Liver (tissue), 9 donors: ENCODE data around the gene GALNT16. TPM values are rescaled to one million over a fixed set of nuclear protein-coding genes. Genes with fewer than 3 reads are reported as not detected.

Source experiments
- DNase-seq: peaks from one replicate; pipeline ENCODE4 v3.0.0-alpha.2; 2017; ENCODE audit warnings: low spot score
- H3K27ac ChIP-seq, 2 donors: one replicate each; pipeline ENCODE4 v1.7.0; 2013; ENCODE audit warnings: inconsistent platforms in 2 of 2, low read length in 2 of 2, control low read depth in 1 of 2, low read depth in 1 of 2, mild to moderate bottlenecking in 1 of 2
- H3K27me3 ChIP-seq, 4 donors: one replicate each; pipeline versions ENCODE4 v1.6.1 to v1.7.0; 2013; ENCODE audit warnings: low read length in 3 of 4, inconsistent platforms in 1 of 4, mild to moderate bottlenecking in 1 of 4, moderate library complexity in 1 of 4; ENCODE audit not compliant: control insufficient read depth in 4 of 4, insufficient read depth in 4 of 4
- H3K36me3 ChIP-seq, 4 donors: one replicate each; pipeline versions ENCODE4 v1.6.1 to v1.7.0; 2013; ENCODE audit warnings: low read length in 3 of 4, mild to moderate bottlenecking in 3 of 4, low read depth in 1 of 4, moderate library complexity in 1 of 4; ENCODE audit not compliant: control insufficient read depth in 4 of 4, insufficient read depth in 3 of 4
- H3K4me1 ChIP-seq, 4 donors: one replicate each; pipeline versions ENCODE4 v1.6.1 to v1.7.0; 2013; ENCODE audit warnings: low read length in 3 of 4, mild to moderate bottlenecking in 3 of 4, moderate library complexity in 1 of 4; ENCODE audit not compliant: control insufficient read depth in 4 of 4, insufficient read depth in 4 of 4
- H3K4me3 ChIP-seq, 3 donors: one replicate each; pipeline versions ENCODE4 v1.6.1 to v1.7.0; 2013; ENCODE audit warnings: low read length in 3 of 3, control low read depth in 1 of 3, low read depth in 1 of 3, mild to moderate bottlenecking in 1 of 3
- H3K9ac ChIP-seq, 2 donors: one replicate each; pipeline ENCODE4 v1.7.0; 2013; ENCODE audit warnings: low read length in 2 of 2, mild to moderate bottlenecking in 2 of 2, moderate library complexity in 2 of 2, control low read depth in 1 of 2, low read depth in 1 of 2
- H3K9me3 ChIP-seq, 4 donors: one replicate each; pipeline versions ENCODE4 v1.6.1 to v1.7.0; 2013; ENCODE audit warnings: low read length in 3 of 4; ENCODE audit not compliant: control insufficient read depth in 4 of 4
- ATF3 ChIP-seq: IDR thresholded peaks from 2 replicates; pipeline ENCODE4 v1.6.1; 2016; ENCODE audit warnings: antibody characterized with exemption
- CTCF ChIP-seq: fragments of 150-350 bp; IDR thresholded peaks from 2 replicates; pipeline ENCODE4 v1.5.1; 2017; ENCODE audit warnings: improper control_type of control experiment, low read depth, low read length; ENCODE audit not compliant: missing input control
- FOXA2 ChIP-seq: IDR thresholded peaks from 2 replicates; pipeline ENCODE4 v1.6.1; 2016; ENCODE audit warnings: antibody characterized with exemption
- GABPA ChIP-seq, 2 donors: IDR thresholded peaks in 1 of 2; conservative IDR thresholded peaks in 1 of 2; 2 replicates each; pipeline ENCODE4 v1.6.1; 2016; ENCODE audit warnings: antibody characterized with exemption in 2 of 2, mild to moderate bottlenecking in 1 of 2, moderate library complexity in 1 of 2
- HNF4A ChIP-seq, 2 donors: conservative IDR thresholded peaks; 2 replicates each; pipeline ENCODE4 v1.6.1; 2016; ENCODE audit warnings: antibody characterized with exemption in 2 of 2, mild to moderate bottlenecking in 2 of 2
- HNF4G ChIP-seq: IDR thresholded peaks from 2 replicates; pipeline ENCODE4 v1.6.1; 2016; ENCODE audit warnings: antibody characterized with exemption
- NR2F2 ChIP-seq: IDR thresholded peaks from 2 replicates; pipeline ENCODE4 v1.6.1; 2016; ENCODE audit warnings: antibody characterized with exemption
- RAD21 ChIP-seq, 2 donors: IDR thresholded peaks; 2 replicates each; pipeline ENCODE4 v1.6.1; 2016; ENCODE audit warnings: antibody characterized with exemption in 2 of 2, mild to moderate bottlenecking in 2 of 2
- SP1 ChIP-seq: IDR thresholded peaks from 2 replicates; pipeline ENCODE4 v1.6.1; 2018; ENCODE audit warnings: antibody characterized with exemption, mild to moderate bottlenecking
- YY1 ChIP-seq: IDR thresholded peaks from 2 replicates; pipeline ENCODE4 v1.6.1; 2016; ENCODE audit warnings: antibody characterized with exemption, mild to moderate bottlenecking
- WGBS: extraction: QIAGEN DNeasy Blood & Tissue Kit; methylation state at CpG from one replicate; pipeline ENCODE4 v1.1.7; 2013; 5-methylcytosine and 5-hydroxymethylcytosine counted together
- polyA plus RNA-seq, 2 donors: library from polyadenylated mRNA; stranded (reverse) in 1 of 2; unstranded in 1 of 2; fragments of 200-250 nt in 1 of 2; fragments of >200 nt in 1 of 2; fragmentation: Nextera tagmentation in 1 of 2; extraction: Ambion mirVana in 1 of 2; gene quantifications; one replicate each; pipeline versions ENCODE4 v1.2.1 to v1.2.3, GENCODE V29; 2013 to 2015
- total RNA-seq, 2 donors: library from RNA; depleted of rRNA; stranded (reverse); fragments of >200 nt; gene quantifications; one replicate each; pipeline ENCODE4 v1.2.3, GENCODE V29; 2014
- TF ChIP-seq, protein P1 (sequence below): IDR thresholded peaks from 2 replicates; pipeline ENCODE4 v1.6.1; 2016; ENCODE audit warnings: antibody characterized with exemption
- TF ChIP-seq, protein P2 (sequence below): IDR thresholded peaks from 2 replicates; pipeline ENCODE4 v1.6.1; 2016; ENCODE audit warnings: antibody characterized with exemption
- donor health status: healthy.
- donor health status: healthy.
- donor health status: healthy.
- donor health status: healthy.
- donor health status: healthy.

The GALNT16 gene
- total and polyA plus RNA-seq, 4 donors = 0.25 to 1.2 (median 0.71) TPM

DNA sequence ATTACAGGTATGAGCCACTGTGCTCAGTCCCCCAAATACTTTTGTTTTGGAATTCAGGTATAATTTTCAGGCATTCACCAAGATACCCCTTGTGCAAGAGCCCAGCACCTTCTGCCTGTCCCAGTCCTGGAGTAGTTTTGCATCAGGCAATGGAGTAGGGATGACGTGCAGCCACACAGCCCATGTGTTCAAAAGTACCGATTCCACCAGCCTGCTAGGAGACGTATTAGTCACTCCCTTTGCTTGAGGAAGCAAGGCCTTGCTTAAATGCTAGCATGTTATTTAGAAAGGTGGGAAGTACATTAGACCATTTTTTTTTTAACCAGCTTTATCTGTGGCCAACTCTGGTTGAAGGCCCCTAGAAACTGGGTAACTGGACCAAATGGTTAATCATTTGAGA, 15.0 kb upstream of the GALNT16 start (continued):
- TF ChIP-seq CTCF (no peak), ATF3 (no peak), RAD21 (IDR thresholded peaks at IDR 0.05) (no peak)
- TF ChIP-seq, protein P1, sequence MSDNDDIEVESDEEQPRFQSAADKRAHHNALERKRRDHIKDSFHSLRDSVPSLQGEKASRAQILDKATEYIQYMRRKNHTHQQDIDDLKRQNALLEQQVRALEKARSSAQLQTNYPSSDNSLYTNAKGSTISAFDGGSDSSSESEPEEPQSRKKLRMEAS = no peak

- 96% methylated on average over 3 of the region's 3 CpGs for WGBS
Measured at GRCh38 chr14:69246331-69246730, 13.6 kb upstream of the GALNT16 start.

More at GRCh38 chr14:69246331-69246730, 13.6 kb upstream of the GALNT16 start:
- Histone ChIP-seq H3K4me3 (no peak overlapping the region), H3K9ac (no peak overlapping the region), H3K27me3 (no peaks in the 10 kb centered on the region), H3K27ac (no peak overlapping the region), H3K9me3 (no peaks in the 10 kb centered on the region), H3K4me1 (no peaks in the 10 kb centered on the region), H3K36me3 (peaks cover 0 to 6% (median 3%) of the 10 kb centered on the region in 4 donors)
- TF ChIP-seq RAD21 (IDR thresholded peaks at IDR 0.05) = no peak
- TF ChIP-seq HNF4G = no peak
- TF ChIP-seq HNF4A (conservative IDR thresholded peaks at IDR 0.05) = no peak
- TF ChIP-seq SP1 = no peak
- TF ChIP-seq YY1 = no peak
- TF ChIP-seq, protein P2, sequence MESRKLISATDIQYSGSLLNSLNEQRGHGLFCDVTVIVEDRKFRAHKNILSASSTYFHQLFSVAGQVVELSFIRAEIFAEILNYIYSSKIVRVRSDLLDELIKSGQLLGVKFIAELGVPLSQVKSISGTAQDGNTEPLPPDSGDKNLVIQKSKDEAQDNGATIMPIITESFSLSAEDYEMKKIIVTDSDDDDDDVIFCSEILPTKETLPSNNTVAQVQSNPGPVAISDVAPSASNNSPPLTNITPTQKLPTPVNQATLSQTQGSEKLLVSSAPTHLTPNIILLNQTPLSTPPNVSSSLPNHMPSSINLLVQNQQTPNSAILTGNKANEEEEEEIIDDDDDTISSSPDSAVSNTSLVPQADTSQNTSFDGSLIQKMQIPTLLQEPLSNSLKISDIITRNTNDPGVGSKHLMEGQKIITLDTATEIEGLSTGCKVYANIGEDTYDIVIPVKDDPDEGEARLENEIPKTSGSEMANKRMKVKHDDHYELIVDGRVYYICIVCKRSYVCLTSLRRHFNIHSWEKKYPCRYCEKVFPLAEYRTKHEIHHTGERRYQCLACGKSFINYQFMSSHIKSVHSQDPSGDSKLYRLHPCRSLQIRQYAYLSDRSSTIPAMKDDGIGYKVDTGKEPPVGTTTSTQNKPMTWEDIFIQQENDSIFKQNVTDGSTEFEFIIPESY = no peak
- no peak for TF ChIP-seq NR2F2
- TF ChIP-seq GABPA (IDR thresholded peaks at IDR 0.05 in 1 of 2, conservative IDR thresholded peaks at IDR 0.05 in 1 of 2) = no peak
- no peak for TF ChIP-seq CTCF
- TF ChIP-seq FOXA2 = no peak
- no peak for DNase-seq
